Skeletal muscle satellite cell (primary cell): ENCODE results near the gene TGM2.
A peak's percentile ranks its signal among the peaks of the same experiment; 100 is the strongest.

Experiments
- H3K27me3 ChIP-seq: 2 replicates; pipeline ENCODE4 v1.7.0; 2013; ENCODE audit warnings: low read length; ENCODE audit not compliant: control insufficient read depth, insufficient read depth
- H3K36me3 ChIP-seq: 2 replicates; pipeline ENCODE4 v1.7.0; 2013; ENCODE audit warnings: mild to moderate bottlenecking, control low read depth, low read length; ENCODE audit not compliant: insufficient read depth
- H3K4me1 ChIP-seq: 2 replicates; pipeline ENCODE4 v1.7.0; 2013; ENCODE audit warnings: low read length; ENCODE audit not compliant: control insufficient read depth, insufficient read depth
- H3K4me2 ChIP-seq: 2 replicates; pipeline ENCODE4 v1.7.0; 2013; ENCODE audit warnings: mild to moderate bottlenecking, low read length
- H3K4me3 ChIP-seq: 2 replicates; pipeline ENCODE4 v1.7.0; 2013; ENCODE audit warnings: low read length
- H3K9ac ChIP-seq: 2 replicates; pipeline ENCODE4 v1.7.0; 2013; ENCODE audit warnings: mild to moderate bottlenecking, low read depth, low read length, moderate library complexity
- H3K9me3 ChIP-seq: replicated peaks from 2 replicates; pipeline ENCODE4 v1.7.0; 2013; ENCODE audit warnings: mild to moderate bottlenecking, control low read depth, low read length

Gene TGM2

DNA sequence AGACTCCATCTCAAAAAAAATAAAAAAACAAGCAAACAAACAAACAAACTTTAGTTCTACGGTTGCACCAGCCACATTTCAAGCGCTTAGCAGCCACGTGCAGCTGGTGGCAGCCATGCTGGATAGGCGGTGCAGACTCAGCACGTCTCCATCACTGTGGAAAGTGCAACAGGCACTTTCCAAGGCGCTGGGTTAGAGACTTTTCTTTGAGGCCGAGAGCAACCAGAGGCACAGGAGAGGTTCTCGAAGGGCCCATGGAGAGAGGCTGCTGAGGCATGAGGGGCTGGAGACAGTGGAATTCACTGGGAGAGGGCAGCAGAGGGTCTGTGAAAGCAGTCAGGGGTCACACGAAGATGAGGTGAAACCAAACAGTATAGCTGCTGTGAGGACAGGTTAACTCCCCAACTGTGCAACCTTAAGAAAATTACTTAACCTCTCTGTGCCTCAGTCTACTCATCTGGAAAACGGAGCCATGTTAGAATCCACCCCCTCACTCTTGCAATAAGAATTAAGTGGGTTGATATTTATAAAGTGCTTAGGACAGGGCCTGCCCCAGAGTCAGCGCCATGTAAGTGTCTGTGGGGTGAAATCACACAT, 27.5 kb downstream of the TGM2 start:
- Histone ChIP-seq H3K4me1 (peaks cover 23% of the 10 kb centered on the region), H3K27me3 (no peaks in the 10 kb centered on the region), H3K9ac (no peak overlapping the region), H3K4me2 (no peak overlapping the region), H3K4me3 (no peak overlapping the region), H3K36me3 (peaks cover 17% of the 10 kb centered on the region), H3K9me3 (no peaks in the 10 kb centered on the region)

GRCh38 chr20:38136421-38137245, 28.4 kb downstream of the TGM2 start:
- Histone ChIP-seq H3K9ac (no peak overlapping the region), H3K4me3 (no peak overlapping the region), H3K4me1 (peaks cover 23% of the 10 kb centered on the region), H3K27me3 (no peaks in the 10 kb centered on the region), H3K9me3 (no peaks in the 10 kb centered on the region), H3K36me3 (peaks cover 17% of the 10 kb centered on the region), H3K4me2 (no peak overlapping the region)

DNA sequence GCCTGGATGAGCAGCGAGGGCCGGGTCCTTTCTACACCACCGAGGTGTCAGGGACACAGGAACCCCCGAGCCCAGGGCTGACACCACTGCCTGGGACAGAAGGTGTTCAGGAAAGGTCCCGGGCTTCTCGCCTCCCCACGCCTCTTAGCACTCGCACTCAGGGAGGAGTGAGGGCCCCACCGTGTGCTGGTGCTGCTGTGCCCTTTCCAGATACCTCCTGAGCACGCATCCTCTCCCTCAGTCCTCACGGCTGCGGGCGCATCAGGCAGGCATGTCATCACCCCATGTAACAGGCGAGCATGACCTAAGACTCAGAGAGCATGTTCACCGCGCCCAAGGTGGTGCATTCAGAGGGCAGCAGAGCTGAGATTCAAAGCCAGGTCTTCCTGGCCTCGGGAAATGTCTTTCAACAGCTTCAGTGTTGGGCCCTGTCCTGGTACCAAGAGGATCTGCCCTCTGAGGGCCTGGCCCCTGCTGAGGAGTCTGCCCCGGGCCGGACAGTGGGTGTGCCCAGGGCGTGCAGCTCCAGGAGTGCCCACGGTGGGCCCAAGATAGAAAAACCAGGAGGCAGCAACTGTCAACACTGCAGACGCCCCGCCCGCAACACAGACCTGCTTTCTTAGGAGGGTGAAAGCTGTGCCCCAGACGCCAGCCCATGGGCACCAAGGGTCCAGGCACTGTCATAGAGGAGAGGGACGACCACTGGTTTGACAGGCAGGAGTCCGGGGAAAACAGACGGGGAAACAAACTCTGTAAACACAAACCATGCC, 29.2 kb downstream of the TGM2 start:
- Histone ChIP-seq H3K27me3 (no peaks in the 10 kb centered on the region), H3K9me3 (no peaks in the 10 kb centered on the region), H3K9ac (no peak overlapping the region), H3K4me1 (peaks cover 23% of the 10 kb centered on the region), H3K4me3 (no peak overlapping the region), H3K4me2 (no peak overlapping the region), H3K36me3 (peaks cover 17% of the 10 kb centered on the region)

- Histone ChIP-seq H3K4me2 (peak overlapping the region; percentile 62), H3K9ac (no peak overlapping the region), H3K4me1 (peaks cover 21% of the 10 kb centered on the region), H3K27me3 (no peaks in the 10 kb centered on the region), H3K9me3 (no peaks in the 10 kb centered on the region), H3K36me3 (peaks cover 17% of the 10 kb centered on the region), H3K4me3 (no peak overlapping the region)
Observed at GRCh38 chr20:38135271-38135650, 29.8 kb downstream of the TGM2 start.

DNA sequence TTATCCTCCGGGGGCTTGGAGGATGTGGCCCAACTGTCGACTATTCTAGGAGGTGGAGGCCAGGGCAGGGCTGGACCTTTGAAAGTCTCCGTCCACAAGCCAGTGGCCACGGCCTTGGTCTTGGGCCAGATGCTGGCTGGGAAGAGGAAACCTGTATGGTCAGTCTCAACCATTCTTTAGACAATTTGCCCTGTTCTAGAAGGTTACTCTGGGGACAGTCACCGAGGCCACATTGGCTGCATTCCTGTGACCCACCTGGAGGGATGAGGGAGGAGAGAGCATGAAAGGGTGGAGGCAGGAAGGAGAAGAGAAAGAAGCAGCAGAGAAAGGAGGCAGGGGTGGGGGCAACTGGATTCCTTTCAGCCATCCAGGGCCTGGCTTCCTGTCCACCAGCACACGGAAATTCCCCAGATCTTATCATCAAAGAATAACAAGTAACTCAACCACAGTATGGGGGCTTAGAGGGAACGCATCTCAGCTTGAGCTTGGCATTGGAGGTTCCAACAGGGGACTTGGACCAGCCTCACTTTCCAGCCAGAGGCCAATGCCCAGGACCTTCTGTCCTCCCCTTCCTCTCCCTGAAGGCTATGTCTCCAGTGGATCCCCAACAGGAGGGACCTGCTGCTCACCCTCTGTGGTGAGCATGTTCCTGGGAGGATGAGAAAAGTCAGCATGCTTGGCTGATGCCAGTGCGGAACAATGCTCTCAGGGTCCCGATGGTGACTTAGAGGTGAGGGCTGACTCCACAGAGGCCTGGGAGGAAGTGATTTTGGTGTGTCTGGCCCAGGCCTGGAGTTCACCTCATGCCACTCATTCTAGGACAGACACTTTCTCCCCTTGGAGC, 30.4 kb downstream of the TGM2 start:
- Histone ChIP-seq H3K9me3 (no peaks in the 10 kb centered on the region), H3K4me3 (no peak overlapping the region), H3K9ac (no peak overlapping the region), H3K4me2 (peak overlapping the region; percentile 62), H3K4me1 (peaks cover 19% of the 10 kb centered on the region), H3K27me3 (no peaks in the 10 kb centered on the region), H3K36me3 (peaks cover 16% of the 10 kb centered on the region)

DNA sequence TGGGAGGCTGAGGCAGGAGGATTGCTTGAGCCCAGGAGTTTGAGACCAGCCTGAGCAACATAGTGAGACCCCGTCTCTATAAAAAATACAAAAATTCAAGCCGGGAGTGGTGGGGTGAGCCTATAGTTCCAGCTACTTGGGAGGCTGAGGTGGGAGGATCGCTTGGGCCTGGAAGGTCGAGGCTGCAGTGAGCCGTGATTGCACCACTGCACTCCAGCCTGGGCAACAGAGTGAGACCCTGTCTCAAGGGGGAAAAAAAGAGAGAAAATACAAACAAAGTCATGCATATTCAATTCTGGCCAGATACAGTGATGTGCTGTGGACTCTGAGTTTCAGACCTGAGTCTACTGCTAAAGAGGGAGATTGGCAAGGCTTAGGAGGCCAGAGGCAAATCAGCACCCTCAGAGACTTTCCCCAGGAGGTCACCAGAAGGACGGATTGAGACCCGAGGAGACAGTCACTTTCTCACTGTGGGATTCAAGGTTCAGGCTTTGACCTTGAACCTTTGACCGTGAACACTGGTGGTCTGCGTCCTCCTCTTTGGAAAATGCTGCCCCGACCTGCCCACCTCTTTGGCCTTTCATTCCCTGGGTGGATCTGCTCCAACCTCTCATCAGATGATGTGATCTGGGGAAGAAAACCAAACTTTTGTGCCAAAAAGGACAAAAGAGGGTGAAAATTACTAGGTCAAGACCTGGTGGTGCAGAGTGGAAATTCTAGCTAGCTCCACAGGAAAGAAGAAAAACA, 31.2 kb downstream of the TGM2 start:
- Histone ChIP-seq H3K9me3 (no peaks in the 10 kb centered on the region), H3K4me1 (peaks cover 19% of the 10 kb centered on the region), H3K9ac (no peak overlapping the region), H3K4me2 (peak overlapping the region; percentile 62), H3K36me3 (peaks cover 11% of the 10 kb centered on the region), H3K27me3 (no peaks in the 10 kb centered on the region), H3K4me3 (no peak overlapping the region)

GRCh38 chr20:38132910-38133501, 32.1 kb downstream of the TGM2 start:
- H3K9ac ChIP-seq = no peak overlapping the region
- no peak overlapping the region for H3K4me2 ChIP-seq
- H3K4me1 ChIP-seq = peaks cover 19% of the 10 kb centered on the region
- H3K27me3 ChIP-seq = no peaks in the 10 kb centered on the region
- H3K9me3 ChIP-seq = no peaks in the 10 kb centered on the region
- H3K36me3 ChIP-seq = peaks cover 6% of the 10 kb centered on the region
- no peak overlapping the region for H3K4me3 ChIP-seq

DNA sequence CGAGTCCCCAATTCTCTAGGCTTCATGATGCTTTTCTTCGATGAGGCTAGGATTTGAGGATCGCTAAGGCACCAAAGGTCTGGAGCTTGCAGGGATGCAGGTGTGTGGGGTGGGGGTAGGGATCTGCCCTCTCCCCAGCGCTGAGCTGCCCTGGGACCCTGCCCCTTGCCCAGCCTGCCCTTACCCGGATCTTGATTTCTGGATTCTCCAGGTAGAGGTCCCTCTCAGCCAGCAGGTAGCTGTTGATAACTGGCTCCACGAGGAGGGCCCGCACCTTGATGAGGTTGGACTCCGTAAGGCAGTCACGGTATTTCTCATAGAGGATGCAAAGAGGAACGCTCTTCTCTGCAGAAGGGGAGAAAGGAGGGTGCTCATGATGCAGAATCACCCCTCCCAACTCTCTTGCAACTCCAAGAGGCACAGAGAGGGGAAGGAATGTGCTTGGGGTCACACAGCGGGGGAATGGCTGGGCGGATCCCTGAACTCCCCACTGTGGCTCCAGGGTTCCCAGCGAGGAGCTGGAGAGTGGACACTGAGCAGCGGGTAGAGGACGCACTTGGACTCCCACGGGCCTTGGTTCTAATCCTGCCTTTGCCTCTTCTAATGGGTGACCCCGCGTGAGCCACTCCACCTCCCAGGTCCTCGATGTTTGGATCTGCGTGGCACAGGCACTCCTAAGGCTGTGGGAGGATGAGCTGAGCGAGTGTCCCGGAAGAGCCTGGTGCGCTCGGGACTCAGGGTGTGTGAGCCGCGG, 32.7 kb downstream of the TGM2 start:
- no peaks in the 10 kb centered on the region for H3K36me3 ChIP-seq
- H3K4me1 ChIP-seq = peaks cover 20% of the 10 kb centered on the region
- no peak overlapping the region for H3K4me3 ChIP-seq
- H3K9ac ChIP-seq = no peak overlapping the region
- H3K9me3 ChIP-seq = no peaks in the 10 kb centered on the region
- no peak overlapping the region for H3K4me2 ChIP-seq
- H3K27me3 ChIP-seq = no peaks in the 10 kb centered on the region

DNA sequence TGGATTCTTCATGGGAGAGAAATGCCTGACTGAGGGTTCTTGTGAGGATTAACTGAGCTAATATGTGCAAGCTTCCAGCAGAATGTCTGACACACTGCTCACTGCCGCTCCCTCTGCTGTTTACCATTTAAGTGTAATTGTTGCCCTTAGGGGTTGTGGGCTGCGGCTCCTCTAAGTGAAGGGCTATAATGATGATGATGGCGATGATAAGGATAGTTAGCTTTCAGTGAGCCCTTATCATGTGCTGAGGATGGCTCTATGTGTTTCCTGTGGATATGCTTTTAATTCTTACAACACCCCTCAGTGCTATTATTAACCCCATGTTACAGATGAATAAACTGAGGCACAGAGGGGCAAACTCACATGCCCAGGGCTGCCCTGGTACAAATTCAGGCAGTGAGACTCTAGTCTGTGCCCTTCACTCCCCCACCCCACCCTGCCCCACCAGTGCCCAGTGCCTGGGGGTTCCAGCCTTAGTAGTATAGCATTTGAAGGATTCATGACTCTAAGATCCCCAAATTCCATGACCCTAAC, 33.4 kb downstream of the TGM2 start:
- H3K9me3 ChIP-seq = no peaks in the 10 kb centered on the region
- H3K4me2 ChIP-seq = no peak overlapping the region
- no peaks in the 10 kb centered on the region for H3K27me3 ChIP-seq
- no peak overlapping the region for H3K9ac ChIP-seq
- H3K4me3 ChIP-seq = no peak overlapping the region
- peaks cover 26% of the 10 kb centered on the region for H3K4me1 ChIP-seq
- H3K36me3 ChIP-seq = no peaks in the 10 kb centered on the region
